ENCODE results near the gene PCSK6.
A peak's percentile ranks its signal among the peaks of the same experiment; 100 is the strongest.
"Not testable (repeated sequence)": the region's sequence is repeated elsewhere in the genome, so short reads cannot be mapped to it uniquely, and the experiment has no call there.

PCSK6 gene

DNA sequence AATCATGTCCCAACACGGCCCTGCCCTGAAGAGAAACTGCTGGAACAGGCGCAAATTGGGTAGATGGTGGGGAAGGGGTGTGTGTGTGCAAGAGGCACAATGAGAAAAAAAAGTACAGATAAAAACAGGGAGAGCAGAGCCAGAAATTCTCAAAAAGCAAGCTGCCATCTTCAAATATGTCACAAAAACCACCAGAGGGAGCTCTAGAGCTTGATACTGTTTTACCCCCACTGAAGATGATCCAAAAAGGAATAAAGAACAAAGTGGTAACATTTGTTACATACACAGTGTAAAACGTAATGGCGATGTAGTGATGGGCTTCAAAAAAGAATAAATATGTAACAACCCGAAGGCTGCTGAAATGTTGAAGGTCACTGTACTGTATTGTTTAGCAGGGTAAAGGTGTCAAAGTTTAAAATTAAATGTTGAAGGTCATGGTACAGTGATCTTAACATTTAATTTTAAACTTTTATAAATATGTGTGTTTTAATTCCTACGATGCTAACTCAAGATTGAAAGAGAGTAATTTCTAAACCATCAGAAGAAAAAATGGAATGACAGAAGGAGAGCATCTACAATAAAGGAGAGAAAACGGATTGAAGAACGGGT is 200.5 kb downstream of the PCSK6 start:
- TF ChIP-seq, protein P1, sequence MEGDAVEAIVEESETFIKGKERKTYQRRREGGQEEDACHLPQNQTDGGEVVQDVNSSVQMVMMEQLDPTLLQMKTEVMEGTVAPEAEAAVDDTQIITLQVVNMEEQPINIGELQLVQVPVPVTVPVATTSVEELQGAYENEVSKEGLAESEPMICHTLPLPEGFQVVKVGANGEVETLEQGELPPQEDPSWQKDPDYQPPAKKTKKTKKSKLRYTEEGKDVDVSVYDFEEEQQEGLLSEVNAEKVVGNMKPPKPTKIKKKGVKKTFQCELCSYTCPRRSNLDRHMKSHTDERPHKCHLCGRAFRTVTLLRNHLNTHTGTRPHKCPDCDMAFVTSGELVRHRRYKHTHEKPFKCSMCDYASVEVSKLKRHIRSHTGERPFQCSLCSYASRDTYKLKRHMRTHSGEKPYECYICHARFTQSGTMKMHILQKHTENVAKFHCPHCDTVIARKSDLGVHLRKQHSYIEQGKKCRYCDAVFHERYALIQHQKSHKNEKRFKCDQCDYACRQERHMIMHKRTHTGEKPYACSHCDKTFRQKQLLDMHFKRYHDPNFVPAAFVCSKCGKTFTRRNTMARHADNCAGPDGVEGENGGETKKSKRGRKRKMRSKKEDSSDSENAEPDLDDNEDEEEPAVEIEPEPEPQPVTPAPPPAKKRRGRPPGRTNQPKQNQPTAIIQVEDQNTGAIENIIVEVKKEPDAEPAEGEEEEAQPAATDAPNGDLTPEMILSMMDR (IDR thresholded peaks at IDR 0.05; ENCODE audit: insufficient read depth, low read depth, low read length, missing control alignments), result peak; percentile 56
- peak; percentile 57 for DNase-seq (ENCODE audit: low read depth)
- H3K4me3 ChIP-seq (ENCODE audit: low read depth, low read length), result no peak overlapping the region

- DNase-seq (ENCODE audit: low read depth); H3K4me3 ChIP-seq (ENCODE audit: low read depth, low read length): not testable (repeated sequence)
Measured at GRCh38 chr15:101287342-101287741, 202.2 kb downstream of the PCSK6 start.

- TF ChIP-seq, protein P1 (IDR thresholded peaks at IDR 0.05; ENCODE audit: insufficient read depth, low read depth, low read length, missing control alignments), result no peak
- H3K4me3 ChIP-seq (ENCODE audit: low read depth, low read length), result no peak overlapping the region
- no peak for DNase-seq (ENCODE audit: low read depth)
Measured at GRCh38 chr15:101286471-101287114, 202.9 kb downstream of the PCSK6 start.

DNA sequence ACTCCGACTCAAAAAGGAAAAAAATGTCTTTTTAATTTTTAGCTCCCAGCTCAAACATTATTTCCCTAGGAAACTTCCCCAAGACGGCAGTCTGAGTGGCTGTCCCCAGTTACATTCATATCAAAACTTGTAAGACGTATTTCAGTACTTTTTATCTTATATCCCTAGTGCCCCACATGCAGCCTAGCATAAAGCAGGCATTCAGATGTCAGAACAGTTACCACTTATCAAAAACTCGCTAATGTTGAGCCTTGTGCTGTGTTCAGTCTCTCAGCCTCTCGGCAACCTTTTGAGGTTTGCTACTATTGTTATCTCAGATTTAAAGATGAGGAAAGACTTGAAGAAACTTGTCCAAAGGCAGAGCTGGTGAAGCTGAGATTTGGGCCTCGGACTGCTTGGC is 205.6 kb downstream of the PCSK6 start:
- TF ChIP-seq, protein P1 (IDR thresholded peaks at IDR 0.05; ENCODE audit: insufficient read depth, low read depth, low read length, missing control alignments), result no peak
- DNase-seq (ENCODE audit: low read depth), result no peak
- H3K4me3 ChIP-seq (ENCODE audit: low read depth, low read length), result no peak overlapping the region

GRCh38 chr15:101280007-101280406 is 209.5 kb downstream of the PCSK6 start:
- no peak for DNase-seq (ENCODE audit: low read depth)
- no peak overlapping the region for H3K4me3 ChIP-seq (ENCODE audit: low read depth, low read length)
- TF ChIP-seq, protein P1 (IDR thresholded peaks at IDR 0.05; ENCODE audit: insufficient read depth, low read depth, low read length, missing control alignments), result no peak

GRCh38 chr15:101277943-101278564 is 211.5 kb downstream of the PCSK6 start:
- no peak overlapping the region for H3K4me3 ChIP-seq (ENCODE audit: low read depth, low read length)
- no peak for DNase-seq (ENCODE audit: low read depth)
- TF ChIP-seq, protein P1 (IDR thresholded peaks at IDR 0.05; ENCODE audit: insufficient read depth, low read depth, low read length, missing control alignments), result no peak

- TF ChIP-seq, protein P1 (IDR thresholded peaks at IDR 0.05; ENCODE audit: insufficient read depth, low read depth, low read length, missing control alignments), result no peak
- peak within 1 kb of the TSS; percentile 79 for H3K4me3 ChIP-seq (ENCODE audit: low read depth, low read length)
- peak; percentile 93 for DNase-seq (ENCODE audit: low read depth)
Measured at GRCh38 chr15:101277038-101277822, 212.3 kb downstream of the PCSK6 start, which contains the start of gene SELENOS. TSS of gene SELENOS (minus strand) at chr15:101277485. CDS start at chr15:101277417, 68 bp downstream.
